HCT116 (cell line): Measurements from ENCODE around the gene ECT2. TPM values are rescaled to one million over a fixed set of nuclear protein-coding genes. Genes with fewer than 3 reads are reported as not detected.

Experiments
- ATAC-seq: fragments of 200-7000 bp; cut with Tn5 transposase; 2 replicates; pipeline ENCODE4 v1.9.1; 2020; ENCODE audit warnings: mild to moderate bottlenecking, moderate library complexity
- BruUV-seq: library from RNA; stranded (reverse); fragments of 400-500 nt; replicated peaks from 2 replicates; lab custom pipeline; 2021; lab: Mats Ljungman, UMichigan
- CTCF ChIA-PET: fragments of 300-600 bp; sonication (Branson Sonifier 250); formaldehyde crosslinking; loops from one replicate; lab custom pipeline; 2021; ENCODE audit warnings: antibody characterized with exemption; lab: Charles Lee
- POLR2A ChIA-PET: fragments of 300-600, 350-600 bp; sonication (Branson Sonifier 250); formaldehyde crosslinking; loops from one replicate; lab custom pipeline; 2021; ENCODE audit warnings: antibody characterized with exemption; lab: Charles Lee
- RAD21 ChIA-PET, 2 experiments: fragments of 300-600 bp; sonication (Branson Sonifier 250); formaldehyde crosslinking; loops; one replicate each; lab custom pipeline; 2023; ENCODE audit warnings: low total read pairs in 2 of 2; ENCODE audit not compliant: uncharacterized antibody in 2 of 2, unreplicated experiment in 2 of 2, low non-redundant PET in 1 of 2; lab: Charles Lee
- DNase-seq: peaks from one replicate; pipeline ENCODE4 v3.0.0-alpha.2; 2010; ENCODE audit warnings: low read depth, low spot score
- H2AFZ ChIP-seq: fragments of 200-600 bp; shearing (Covaris generic), sonication (generic); 2 replicates; pipeline ENCODE4 v1.6.1; 2017; ENCODE audit warnings: low read depth, mixed run types, mixed read lengths, antibody characterized with exemption, low read length; ENCODE audit not compliant: poor library complexity, severe bottlenecking
- H3K27ac ChIP-seq: 2 replicates; pipeline ENCODE4 v1.5.1; 2012; ENCODE audit warnings: low read depth, low read length
- H3K27me3 ChIP-seq: fragments of 200-600 bp; sonication (generic); 2 replicates; pipeline ENCODE4 v1.6.1; 2016; ENCODE audit warnings: mixed run types, low read length, mixed read lengths; ENCODE audit not compliant: insufficient read depth
- H3K36me3 ChIP-seq, 2 experiments: fragments of 200-500 bp in 1 of 2; fragments of 200-600 bp in 1 of 2; sonication (Bioruptor generic) in 1 of 2; sonication (generic) in 1 of 2; 2 replicates each; pipeline versions ENCODE4 v1.5.1 to v1.6.1; 2014 to 2016; ENCODE audit warnings: low read length in 2 of 2, inconsistent platforms in 1 of 2, mixed read lengths in 1 of 2, mixed run types in 1 of 2; ENCODE audit not compliant: insufficient read depth in 2 of 2, control insufficient read depth in 1 of 2
- H3K4me1 ChIP-seq, 2 experiments: fragments of 200-600 bp in 1 of 2; sonication (generic) in 1 of 2; 2 replicates each; pipeline versions ENCODE4 v1.5.1 to v1.6.1; 2012 to 2017; ENCODE audit warnings: low read length in 2 of 2, inconsistent platforms in 1 of 2, mild to moderate bottlenecking in 1 of 2, mixed read lengths in 1 of 2, mixed run types in 1 of 2, moderate library complexity in 1 of 2; ENCODE audit not compliant: insufficient read depth in 2 of 2, control insufficient read depth in 1 of 2
- H3K4me2 ChIP-seq: fragments of 200-600 bp; sonication (generic); 2 replicates; pipeline ENCODE4 v1.6.1; 2017; ENCODE audit warnings: mixed run types, low read length, mixed read lengths
- H3K4me3 ChIP-seq, 2 experiments: fragments of 200-600 bp in 1 of 2; sonication (generic) in 1 of 2; replicated peaks in 1 of 2; 2 replicates each; pipeline ENCODE4 v1.5.1; 2011 to 2016; ENCODE audit warnings: low read length in 2 of 2, control low read depth in 1 of 2, low read depth in 1 of 2, mild to moderate bottlenecking in 1 of 2, mixed read lengths in 1 of 2, mixed run types in 1 of 2
- H3K79me2 ChIP-seq: fragments of 200-600 bp; sonication (generic); 2 replicates; pipeline ENCODE4 v1.6.1; 2017; ENCODE audit warnings: mild to moderate bottlenecking, mixed run types, low read length, moderate library complexity, mixed read lengths; ENCODE audit not compliant: insufficient read depth
- H3K9ac ChIP-seq: fragments of 200-600 bp; sonication (generic); 2 replicates; pipeline ENCODE4 v1.6.1; 2016; ENCODE audit warnings: low read length, mixed read lengths
- H3K9me2 ChIP-seq: fragments of 200-600 bp; sonication (generic), shearing (Covaris generic); 2 replicates; pipeline ENCODE4 v1.6.1; 2017; ENCODE audit warnings: mixed run types, mild to moderate bottlenecking, moderate library complexity; ENCODE audit not compliant: insufficient read depth
- H3K9me3 ChIP-seq, 2 experiments: fragments of 200-500 bp in 1 of 2; fragments of 200-600 bp in 1 of 2; sonication (Bioruptor generic) in 1 of 2; sonication (generic) in 1 of 2; 2 replicates each; pipeline ENCODE4 v1.6.1; 2014 to 2017; ENCODE audit warnings: low read length in 2 of 2, mixed read lengths in 2 of 2, inconsistent platforms in 1 of 2, low read depth in 1 of 2, mild to moderate bottlenecking in 1 of 2, mixed run types in 1 of 2, moderate library complexity in 1 of 2; ENCODE audit not compliant: control insufficient read depth in 1 of 2, insufficient read depth in 1 of 2
- H4K20me1 ChIP-seq: fragments of 200-600 bp; sonication (generic), shearing (Covaris generic); 2 replicates; pipeline ENCODE4 v1.6.1; 2017; ENCODE audit warnings: mixed run types, mild to moderate bottlenecking, moderate library complexity; ENCODE audit not compliant: insufficient read depth
- ATF3 ChIP-seq: IDR thresholded peaks from 2 replicates; pipeline ENCODE4 v1.6.1; 2012
- CBX3 ChIP-seq: IDR thresholded peaks from 2 replicates; pipeline ENCODE4 v1.6.1; 2012; ENCODE audit warnings: low read depth
- CEBPB ChIP-seq: IDR thresholded peaks from 2 replicates; pipeline ENCODE4 v1.6.1; 2012; ENCODE audit warnings: low read depth
- CTCF ChIP-seq, 3 experiments: fragments of 200-600 bp in 1 of 3; sonication (generic) in 1 of 3; IDR thresholded peaks in 2 of 3; conservative IDR thresholded peaks in 1 of 3; 2 replicates each; pipeline ENCODE4 v1.5.1; 2012 to 2017; ENCODE audit warnings: low read depth in 2 of 3, low read length in 2 of 3, antibody characterized with exemption in 1 of 3, borderline replicate concordance in 1 of 3, control low read depth in 1 of 3, mild to moderate bottlenecking in 1 of 3, mixed read lengths in 1 of 3, mixed run types in 1 of 3, moderate library complexity in 1 of 3; ENCODE audit not compliant: insufficient read depth in 1 of 3
- EGR1 ChIP-seq: IDR thresholded peaks from 2 replicates; pipeline ENCODE4 v1.6.1; 2012; ENCODE audit warnings: low read depth
- ELF1 ChIP-seq: IDR thresholded peaks from 2 replicates; pipeline ENCODE4 v1.6.1; 2012; ENCODE audit warnings: low read depth, borderline replicate concordance
- EZH2 ChIP-seq: fragments of 200-600 bp; sonication (generic); IDR thresholded peaks from 2 replicates; pipeline ENCODE4 v1.6.1; 2017; ENCODE audit warnings: antibody characterized with exemption, mixed run types
- EZH2phosphoT487 ChIP-seq: fragments of 200-600 bp; IDR thresholded peaks from 2 replicates; pipeline ENCODE4 v1.6.1; 2018; ENCODE audit warnings: antibody characterized with exemption, borderline replicate concordance
- FOSL1 ChIP-seq: IDR thresholded peaks from 2 replicates; pipeline ENCODE4 v1.6.1; 2012; ENCODE audit warnings: low read depth
- JUND ChIP-seq: IDR thresholded peaks from 2 replicates; pipeline ENCODE4 v1.6.1; 2012
- MAX ChIP-seq: IDR thresholded peaks from 2 replicates; pipeline ENCODE4 v1.6.1; 2012
- POLR2A ChIP-seq: IDR thresholded peaks from 2 replicates; pipeline ENCODE4 v1.7.0; 2011; ENCODE audit warnings: borderline replicate concordance; ENCODE audit not compliant: insufficient read depth, insufficient read length; ENCODE audit errors: extremely low read depth
- POLR2AphosphoS5 ChIP-seq: IDR thresholded peaks from 2 replicates; pipeline ENCODE4 v1.6.1; 2011; ENCODE audit warnings: mild to moderate bottlenecking, low read depth, low read length, moderate library complexity
- RAD21 ChIP-seq: IDR thresholded peaks from 2 replicates; pipeline ENCODE4 v1.6.1; 2012; ENCODE audit warnings: low read depth, mild to moderate bottlenecking
- SIN3A ChIP-seq: IDR thresholded peaks from 2 replicates; pipeline ENCODE4 v1.6.1; 2012; ENCODE audit warnings: low read depth
- SP1 ChIP-seq: IDR thresholded peaks from 2 replicates; pipeline ENCODE4 v1.6.1; 2012; ENCODE audit warnings: low read depth
- SRF ChIP-seq: IDR thresholded peaks from 2 replicates; pipeline ENCODE4 v1.6.1; 2012; ENCODE audit warnings: low read depth
- TCF7L2 ChIP-seq: IDR thresholded peaks from 2 replicates; pipeline ENCODE4 v1.7.0; 2011; ENCODE audit warnings: borderline replicate concordance, inconsistent platforms; ENCODE audit not compliant: insufficient read depth, insufficient read length; ENCODE audit errors: extremely low read depth
- YY1 ChIP-seq: IDR thresholded peaks from 2 replicates; pipeline ENCODE4 v1.6.1; 2011; ENCODE audit warnings: low read length, low read depth, moderate library complexity, mild to moderate bottlenecking; ENCODE audit not compliant: insufficient replicate concordance; ENCODE audit errors: extremely low read depth
- ZBTB33 ChIP-seq: IDR thresholded peaks from 2 replicates; pipeline ENCODE4 v1.6.1; 2011; ENCODE audit warnings: mild to moderate bottlenecking, low read length, moderate library complexity; ENCODE audit not compliant: insufficient replicate concordance; ENCODE audit errors: extremely low read depth
- ZNF274 ChIP-seq: fragments of 200-500 bp; sonication (Bioruptor generic); IDR thresholded peaks from 2 replicates; pipeline ENCODE4 v1.6.1; 2014; ENCODE audit warnings: mild to moderate bottlenecking, low read depth, low read length, inconsistent platforms
- intact Hi-C: fragments of 100-400 bp; cut with micrococcal nuclease; formaldehyde crosslinking; loops from 2 replicates; pipeline ENCODE4 v1.10.0; 2022
- total RNA-seq: library from RNA; stranded (reverse); gene quantifications from one replicate; pipeline ENCODE4 v1.2.1, GENCODE V29; 2021; ENCODE audit not compliant: unreplicated experiment

The ECT2 gene
- total RNA-seq, 1 experiment from 2014 or later, result 95.6 TPM

- H3K79me2 ChIP-seq, result peaks cover 38% of the 10 kb centered on the region
- peak within 1 kb of the TSS; percentile 62 to 91 for H3K4me3 ChIP-seq
- peak within 1 kb of the TSS; percentile 97 for H3K4me2 ChIP-seq
- peaks cover 15 to 27% of the 10 kb centered on the region in 2 experiments for H3K4me1 ChIP-seq
- ChIA-PET POLR2A (interaction anchor here (1.0 to 1.4 kb wide), 3 partner anchors 10 to 38 kb away, joined by 3 to 8 read pairs (median 4); no protein-coding TSS in a partner anchor), RAD21 (no interaction called here), CTCF (interaction anchor here (0.8 to 1.9 kb wide), 5 partner anchors 13 to 44 kb away, joined by 3 to 15 read pairs (median 4); partner anchors contain the start of gene ECT2)
- no peaks in the 10 kb centered on the region for H3K9me3 ChIP-seq
- ATAC-seq (peak; percentile 97), DNase-seq (peak; percentile 98)
- peak within 1 kb of the TSS; percentile 92 for H3K27ac ChIP-seq
- no peaks in the 10 kb centered on the region for H3K36me3 ChIP-seq
- H3K9me2 ChIP-seq, result no peaks in the 10 kb centered on the region
- H4K20me1 ChIP-seq, result no peaks in the 10 kb centered on the region
- TSS peak; percentile 69 for BruUV-seq
- H2AFZ ChIP-seq, result peak within 1 kb of the TSS; percentile 50
- intact Hi-C loops, result loop anchor here (2.0 kb wide), 2 partner anchors 38 kb away; no protein-coding TSS in a partner anchor
- H3K27me3 ChIP-seq, result no peaks in the 10 kb centered on the region
- H3K9ac ChIP-seq, result peak within 1 kb of the TSS; percentile 83
- peak; percentile 86 for TF ChIP-seq CEBPB
- peak; percentile 83 for TF ChIP-seq POLR2A
- TF ChIP-seq SP1, result peak; percentile 83
- peak; percentile 92 for TF ChIP-seq FOSL1
- TF ChIP-seq SRF, result peak; percentile 37
- TF ChIP-seq MAX, result peak; percentile 82
- TF ChIP-seq POLR2AphosphoS5, result peak; percentile 98
- TF ChIP-seq EGR1, result no peak
- no peak for TF ChIP-seq ATF3
- TF ChIP-seq RAD21, result peak; percentile 86
- no peak for TF ChIP-seq ELF1
- peak; percentile 6 for TF ChIP-seq TCF7L2
- TF ChIP-seq ZNF274, result no peak
- peak; percentile 81 for TF ChIP-seq JUND
- TF ChIP-seq CTCF (IDR thresholded peaks at IDR 0.05 in 2 of 3, conservative IDR thresholded peaks at IDR 0.05 in 1 of 3; ENCODE audit: borderline replicate concordance in 1 of 3, insufficient read depth in 1 of 3, low read depth in 2 of 3, low read length in 2 of 3), result peak; percentile 79 to 87 (median 87); a peak in 5 of 6 replicates
- TF ChIP-seq ZBTB33, result peak; percentile 23
- no peak for TF ChIP-seq EZH2phosphoT487
- peak; percentile 97 for TF ChIP-seq SIN3A
- TF ChIP-seq YY1, result peak; percentile 66
- TF ChIP-seq CBX3, result peak; percentile 88
- TF ChIP-seq EZH2, result no peak
Observed at GRCh38 chr3:172710664-172711453, 39.7 kb upstream of the ECT2 start, which contains the start of gene NCEH1. Gene NCEH1 (minus strand): TSS chr3:172711067. CDS start chr3:172710984, 83 bp downstream.
